Body of pancreas (tissue), 4 donors: ENCODE results near the gene GATA3. TPM values are rescaled to one million over a fixed set of nuclear protein-coding genes. Genes with fewer than 3 reads are reported as not detected.
"Not testable (repeated sequence)": the region's sequence is repeated elsewhere in the genome, so short reads cannot be mapped to it uniquely, and the experiment has no call there.

Source experiments
- ATAC-seq: fragments of 150-250 bp; one replicate; pipeline ENCODE4 v1.9.1; 2016
- DNase-seq, 4 donors: peaks; one replicate each; pipeline ENCODE4 v3.0.0-alpha.2; 2019
- H3K27ac ChIP-seq, 4 donors: fragments of 200-600 bp; sonication (generic); 1 replicate in 3 of 4; 2 replicates in 1 of 4; pipeline versions ENCODE4 v1.5.1 to v1.6.1; 2016 to 2019; ENCODE audit warnings: mild to moderate bottlenecking in 1 of 4, mixed read lengths in 1 of 4, moderate library complexity in 1 of 4
- H3K27me3 ChIP-seq, 2 donors: fragments of 200-600 bp; sonication (generic); one replicate each; pipeline ENCODE4 v1.6.0; 2016; ENCODE audit warnings: mild to moderate bottlenecking in 1 of 2
- H3K36me3 ChIP-seq, 2 donors: fragments of 200-600 bp; sonication (generic); replicated peaks in 1 of 2; 2 replicates each; pipeline ENCODE4 v1.5.1; 2016; ENCODE audit warnings: low read depth in 2 of 2; ENCODE audit not compliant: insufficient read depth in 1 of 2
- H3K4me1 ChIP-seq: fragments of 200-600 bp; sonication (generic); one replicate; pipeline ENCODE4 v1.6.0; 2016
- H3K4me3 ChIP-seq, 2 donors: fragments of 200-600 bp; sonication (generic); 1 replicate in 1 of 2; 2 replicates in 1 of 2; pipeline ENCODE4 v1.5.1; 2016 to 2019
- H3K9me3 ChIP-seq, 3 donors: fragments of 200-600 bp; sonication (generic); 1 replicate in 2 of 3; 2 replicates in 1 of 3; pipeline ENCODE4 v1.5.1; 2016
- CTCF ChIP-seq, 7 experiments: fragments of 450-650 bp in 4 of 7; fragments of 200-600 bp in 3 of 7; sonication (generic) in 3 of 7; IDR thresholded peaks; one replicate each; pipeline ENCODE4 v1.5.1; 2016 to 2019; ENCODE audit warnings: antibody characterized with exemption in 7 of 7
- POLR2A ChIP-seq, 3 donors: fragments of 450-650 bp; IDR thresholded peaks; one replicate each; pipeline ENCODE4 v1.6.1; 2016; ENCODE audit warnings: antibody characterized with exemption in 3 of 3, mild to moderate bottlenecking in 2 of 3
- WGBS, 2 donors: methylation state at CpG; one replicate each; pipeline ENCODE4 v1.1.5; 2017; 5-methylcytosine and 5-hydroxymethylcytosine counted together
- intact Hi-C: fragments of 100-400 bp; cut with DNase I; formaldehyde crosslinking; loops from one replicate; pipeline ENCODE4 v1.15.1; 2023
- total RNA-seq, 2 donors: library from RNA; depleted of rRNA; stranded (reverse); fragments of >200 nt; gene quantifications; one replicate each; pipeline ENCODE4 v1.1.0, GENCODE V29; 2016

The GATA3 gene
- total RNA-seq, 2 donors from 2014 or later, result 0.26 to 0.66 TPM

- ATAC-seq, result no peak
- no peaks in the 10 kb centered on the region for H3K9me3 ChIP-seq
- no peaks in the 10 kb centered on the region for H3K27me3 ChIP-seq
- no peak overlapping the region for H3K27ac ChIP-seq
- intact Hi-C loops, result no loop called here
- 26% methylated on average over 17 of the region's 17 CpGs for WGBS, 2 donors
- H3K36me3 ChIP-seq, result no peaks in the 10 kb centered on the region
- TF ChIP-seq POLR2A (IDR thresholded peaks at IDR 0.05) (no peak), CTCF (IDR thresholded peaks at IDR 0.05) (no peak)
- no peak for DNase-seq
- H3K4me1 ChIP-seq, result no peaks in the 10 kb centered on the region
- H3K4me3 ChIP-seq, result no peak overlapping the region
These were observed 27.9 kb upstream of the GATA3 start for GRCh38 chr10:8026349-8027259.

- intact Hi-C loops, ATAC-seq, H3K36me3 ChIP-seq, H3K4me3 ChIP-seq, H3K9me3 ChIP-seq, DNase-seq, H3K27ac ChIP-seq: not testable (repeated sequence)
- WGBS, 2 donors, result 77 to 85% methylated on average over 5 of the region's 5 CpGs
- H3K4me1 ChIP-seq, result peaks cover 18% of the 10 kb centered on the region
- H3K27me3 ChIP-seq, result peaks cover 7 to 26% of the 10 kb centered on the region in 2 donors
These were observed 23.3 kb upstream of the GATA3 start for GRCh38 chr10:8031211-8031610.

- no peak overlapping the region for H3K4me3 ChIP-seq
- no peak for ATAC-seq
- 84 to 85% methylated on average over 7 of the region's 7 CpGs for WGBS, 2 donors
- no peak overlapping the region for H3K27ac ChIP-seq
- H3K9me3 ChIP-seq, result no peaks in the 10 kb centered on the region
- intact Hi-C loops, result no loop called here
- H3K4me1 ChIP-seq, result peaks cover 29% of the 10 kb centered on the region
- H3K27me3 ChIP-seq, result peaks cover 7 to 37% of the 10 kb centered on the region in 2 donors
- H3K36me3 ChIP-seq, result no peaks in the 10 kb centered on the region
- TF ChIP-seq CTCF (IDR thresholded peaks at IDR 0.05) (no peak), POLR2A (IDR thresholded peaks at IDR 0.05) (no peak)
- no peak for DNase-seq
These were observed 21.9 kb upstream of the GATA3 start for GRCh38 chr10:8032558-8032957.

GRCh38 chr10:8033812-8034465 lies 20.5 kb upstream of the GATA3 start:
- TF ChIP-seq CTCF (IDR thresholded peaks at IDR 0.05) (no peak), POLR2A (IDR thresholded peaks at IDR 0.05) (no peak)
- 4 to 10% methylated on average over 5 to 44 of the region's 45 CpGs for WGBS, 2 donors
- DNase-seq, result no peak

GRCh38 chr10:8034466-8035005 lies 20.0 kb upstream of the GATA3 start:
- H3K27me3 ChIP-seq, result peaks cover 7 to 53% of the 10 kb centered on the region in 2 donors

More at GRCh38 chr10:8033812-8034465, 20.5 kb upstream of the GATA3 start:
- Histone ChIP-seq H3K27me3 (peaks cover 7 to 47% of the 10 kb centered on the region in 2 donors), H3K36me3 (no peaks in the 10 kb centered on the region), H3K4me3 (no peak overlapping the region), H3K4me1 (peaks cover 29% of the 10 kb centered on the region), H3K9me3 (no peaks in the 10 kb centered on the region), H3K27ac (no peak overlapping the region)
- intact Hi-C loops, result no loop called here
- peak; percentile 6 for ATAC-seq

More at GRCh38 chr10:8034466-8035005, 20.0 kb upstream of the GATA3 start:
- intact Hi-C loops, result no loop called here
- H3K36me3 ChIP-seq, result no peaks in the 10 kb centered on the region
- H3K4me1 ChIP-seq, result peaks cover 29% of the 10 kb centered on the region
- TF ChIP-seq POLR2A (IDR thresholded peaks at IDR 0.05) (no peak), CTCF (IDR thresholded peaks at IDR 0.05) (no peak)
- no peaks in the 10 kb centered on the region for H3K9me3 ChIP-seq
- no peak overlapping the region for H3K27ac ChIP-seq
- no peak for DNase-seq
- WGBS, 2 donors, result 3 to 4% methylated on average over 31 to 37 of the region's 37 CpGs
- ATAC-seq, result no peak
- no peak overlapping the region for H3K4me3 ChIP-seq
